ENCODE results near the gene CASQ2.

Gene CASQ2

DNA sequence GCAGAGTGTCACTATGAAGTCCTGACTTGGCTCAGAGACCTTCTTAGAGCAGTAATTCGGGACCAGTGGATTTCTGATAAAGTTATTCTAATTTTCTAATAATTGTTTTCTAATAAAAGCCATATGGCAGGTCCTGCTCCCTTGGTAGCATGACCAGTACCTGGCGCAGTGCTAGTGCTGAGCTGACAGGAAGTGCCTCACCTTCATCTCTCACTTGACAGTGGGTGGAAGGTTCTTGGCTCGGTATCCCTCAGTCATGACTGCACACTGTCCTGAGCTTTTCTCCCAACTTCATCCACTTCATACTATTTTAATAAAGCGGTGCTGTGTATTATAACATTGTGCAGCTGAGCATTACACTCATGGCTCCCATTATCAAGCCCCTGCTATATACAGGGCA lies 112.6 kb downstream of the CASQ2 start:
- DNase-seq: no peak

DNA sequence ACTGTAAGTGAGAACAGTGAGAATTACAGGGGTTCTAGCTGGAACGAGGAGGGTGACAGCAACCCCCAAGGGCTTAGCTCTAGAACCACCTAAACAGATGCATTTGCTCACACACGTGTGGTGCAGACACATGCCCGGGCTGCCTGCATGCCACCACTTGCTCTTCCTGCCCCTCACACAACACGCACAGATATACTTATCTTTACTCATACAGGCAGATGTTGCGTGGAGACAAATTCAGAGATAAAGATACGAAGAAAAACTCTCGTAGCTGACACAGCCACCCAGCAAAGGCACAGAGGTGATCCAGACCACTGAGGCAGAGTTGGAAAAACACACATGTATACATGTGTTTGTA lies 113.2 kb downstream of the CASQ2 start:
- DNase-seq: no peak

DNA sequence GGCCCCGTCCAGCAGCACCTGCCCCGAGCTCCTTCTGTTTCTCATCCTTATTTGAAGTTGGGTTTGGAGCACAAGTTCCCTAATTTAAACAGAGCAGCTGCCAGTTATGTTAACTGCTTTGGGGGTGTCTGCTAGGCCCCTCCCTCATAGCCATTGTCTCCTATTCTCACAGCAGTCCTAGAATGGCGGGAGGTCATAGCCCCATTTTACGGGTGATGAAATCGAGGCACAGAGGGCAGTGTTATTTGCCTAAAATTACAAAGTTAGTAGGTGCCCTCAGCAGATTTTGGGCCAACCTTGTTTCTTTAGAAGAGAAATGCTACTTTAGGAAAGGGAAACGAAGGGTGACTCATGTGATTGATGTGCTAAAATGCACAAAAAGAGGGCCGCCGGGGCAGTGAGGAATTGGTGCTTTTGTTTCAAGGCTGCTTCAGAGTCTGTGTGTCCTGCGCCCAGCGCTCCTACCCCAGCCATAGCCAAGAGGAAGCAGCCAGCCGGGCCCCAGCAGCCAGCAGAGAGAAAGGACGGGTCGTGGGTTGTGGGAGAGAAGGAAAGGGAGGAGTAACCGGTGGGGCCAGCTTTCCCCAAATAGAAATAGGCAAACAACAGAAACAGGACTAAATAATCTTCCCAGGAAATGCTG lies 113.7 kb downstream of the CASQ2 start:
- DNase-seq: no peak

DNA sequence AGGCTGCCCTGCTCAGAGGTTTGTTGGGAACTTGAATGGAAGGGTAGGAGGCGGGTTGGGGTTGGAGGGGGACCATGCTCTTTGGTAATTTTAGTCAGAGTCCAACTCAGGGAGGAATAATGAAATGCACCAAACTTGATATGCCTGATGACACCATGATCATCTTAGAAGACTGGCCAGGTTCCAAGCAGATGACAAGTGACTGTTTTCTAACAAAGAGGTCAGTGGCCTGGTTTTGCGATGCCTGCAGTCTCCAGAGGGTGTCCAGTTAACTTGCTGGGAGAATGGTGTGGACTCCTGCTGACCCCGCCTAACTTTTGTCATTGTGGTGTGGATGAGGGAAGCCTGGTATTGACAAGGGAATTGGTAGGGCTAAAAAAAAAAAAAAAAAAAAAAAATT lies 114.4 kb downstream of the CASQ2 start:
- no peak for DNase-seq

DNA sequence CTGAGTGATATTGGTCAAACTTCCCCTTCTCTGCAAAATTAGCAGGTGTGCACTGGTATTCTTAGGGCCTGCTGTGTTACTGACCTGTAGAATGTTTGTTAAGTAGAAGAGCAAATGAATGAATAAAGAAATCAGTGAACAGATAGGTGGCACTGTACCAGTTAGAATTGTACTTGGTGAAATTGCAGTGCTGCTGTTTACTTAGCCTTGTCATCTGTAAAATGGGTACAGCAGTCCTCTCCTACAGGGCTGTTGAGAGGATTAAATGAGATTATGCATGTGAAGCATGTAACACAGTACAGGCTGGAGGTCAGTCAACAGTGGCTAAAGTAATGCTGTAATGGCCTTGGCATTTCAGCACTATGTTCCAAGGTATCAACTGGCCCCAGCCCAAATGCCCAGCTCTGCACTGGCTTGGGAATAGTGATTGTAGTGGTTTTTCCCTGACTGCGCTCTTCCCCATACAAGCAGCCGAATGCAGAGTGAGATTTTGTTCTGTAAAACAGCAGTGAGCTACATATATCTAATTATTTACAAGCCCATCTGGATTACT lies 116.2 kb downstream of the CASQ2 start:
- DNase-seq: no peak

DNA sequence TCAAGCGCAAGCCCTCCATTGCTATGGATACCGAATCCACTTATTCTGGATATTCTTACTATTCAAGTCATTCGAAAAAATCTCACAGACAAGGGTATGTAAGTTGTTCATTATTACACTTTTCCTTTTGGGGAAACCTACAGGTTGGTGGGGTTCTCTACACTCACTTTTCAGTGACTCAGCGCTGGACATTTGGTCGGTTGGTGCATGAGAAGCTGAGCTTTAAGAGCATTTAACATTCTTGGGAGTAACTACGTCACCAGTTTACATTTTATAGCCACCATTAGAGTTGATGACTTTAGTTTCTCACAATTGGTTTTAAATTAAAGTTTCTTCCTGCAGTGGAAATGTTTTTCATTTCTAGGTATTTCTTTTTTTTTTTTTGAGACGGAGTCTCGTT lies 117.1 kb downstream of the CASQ2 start:
- DNase-seq: no peak

DNA sequence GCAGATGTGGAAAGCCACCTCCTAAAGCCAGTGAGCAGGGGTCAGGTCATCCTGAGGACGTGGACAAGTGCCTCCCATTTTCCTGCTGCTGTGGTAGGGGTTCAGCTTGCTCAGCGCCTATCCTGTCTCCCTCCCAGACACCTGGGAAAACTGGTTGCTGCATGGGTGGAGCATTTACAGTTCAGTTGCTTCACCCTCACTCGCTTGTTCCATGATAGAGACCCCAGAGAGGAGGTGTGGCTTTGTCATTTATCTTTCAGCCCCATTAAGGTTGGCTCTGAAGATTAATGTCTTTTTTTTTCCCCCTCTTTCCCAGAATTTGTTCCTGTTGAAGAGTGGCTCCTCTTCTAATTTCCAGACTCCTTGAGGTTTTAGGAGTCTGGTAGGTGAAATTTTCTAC lies 117.6 kb downstream of the CASQ2 start:
- no peak for DNase-seq

Measured in CD4-positive, alpha-beta T cell treated with Interleukin-21 for 1 hour (primary cell).